Dendritic cell treated with granulocyte-macrophage colony-stimulating factor and Interleukin-4, amounts not matched to agents 40 ng/mL and 50 ng/mL, for 4 days (primary cell): ENCODE measurements around the gene LDLRAD4.

ENCODE experiments used
- H3K27ac Mint-ChIP-seq: one replicate; pipeline ENCODE4 v1.8.0; 2022; ENCODE audit warnings: mild to moderate bottlenecking, mixed read lengths
- H3K27me3 Mint-ChIP-seq: one replicate; pipeline ENCODE4 v1.8.0; 2022; ENCODE audit warnings: mild to moderate bottlenecking, mixed read lengths
- H3K36me3 Mint-ChIP-seq: one replicate; pipeline ENCODE4 v1.8.0; 2022; ENCODE audit warnings: low read depth, mixed read lengths
- H3K4me1 Mint-ChIP-seq: one replicate; pipeline ENCODE4 v1.8.0; 2022; ENCODE audit warnings: low read depth, mixed read lengths
- H3K4me3 Mint-ChIP-seq: one replicate; pipeline ENCODE4 v1.8.0; 2022; ENCODE audit warnings: mild to moderate bottlenecking, moderate library complexity, mixed read lengths
- H3K9me3 Mint-ChIP-seq: one replicate; pipeline ENCODE4 v1.8.0; 2022; ENCODE audit warnings: mixed read lengths
- intact Hi-C: fragments of 100-400 bp; cut with micrococcal nuclease; formaldehyde crosslinking; loops from one replicate; pipeline ENCODE4 v1.15.0; 2022

The LDLRAD4 gene

GRCh38 chr18:13418013-13418710 is 199.6 kb downstream of the LDLRAD4 start:
- intact Hi-C loops, result no loop called here
- Mint-ChIP-seq H3K27ac (no peak overlapping the region), H3K27me3 (no peaks in the 10 kb centered on the region), H3K36me3 (no peaks in the 10 kb centered on the region), H3K9me3 (no peaks in the 10 kb centered on the region), H3K4me1 (peaks cover 20% of the 10 kb centered on the region), H3K4me3 (no peak overlapping the region)

GRCh38 chr18:13420969-13421686 is 202.6 kb downstream of the LDLRAD4 start:
- Mint-ChIP-seq H3K4me3 (no peak overlapping the region), H3K4me1 (peaks cover 18% of the 10 kb centered on the region), H3K27ac (no peak overlapping the region), H3K9me3 (no peaks in the 10 kb centered on the region), H3K27me3 (no peaks in the 10 kb centered on the region), H3K36me3 (peaks cover 8% of the 10 kb centered on the region)
- intact Hi-C loops, result no loop called here

DNA sequence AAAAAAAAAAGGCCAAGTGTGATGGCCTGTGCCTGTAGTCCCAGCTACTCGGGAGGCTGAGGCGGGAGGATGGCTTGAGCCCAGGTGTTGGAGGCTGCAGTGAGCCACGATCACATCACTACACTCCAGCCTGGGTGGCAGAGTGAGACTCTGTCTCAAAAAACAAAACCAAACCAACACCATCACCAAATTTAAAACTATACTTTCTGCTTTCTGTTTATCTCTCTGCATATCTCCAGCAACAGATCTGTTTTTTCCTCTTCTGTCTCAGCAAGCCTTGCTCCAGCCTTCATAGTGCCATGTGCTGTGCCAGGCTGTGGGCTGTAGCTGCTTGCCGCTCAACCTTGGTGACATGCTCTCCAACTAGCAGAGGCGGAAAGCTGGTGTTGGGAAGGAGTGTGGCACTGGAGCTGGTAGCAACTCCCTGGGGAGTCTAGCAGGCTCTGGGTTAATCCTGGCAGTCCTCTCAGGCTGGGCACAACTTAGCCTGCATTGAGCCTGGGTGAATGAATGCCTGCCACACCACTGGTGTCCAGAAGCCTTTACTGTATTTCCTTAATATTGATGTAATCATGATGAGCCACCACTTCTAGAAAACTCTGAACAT is 204.1 kb downstream of the LDLRAD4 start:
- Mint-ChIP-seq H3K27me3 (no peaks in the 10 kb centered on the region), H3K4me1 (peaks cover 15% of the 10 kb centered on the region), H3K4me3 (no peak overlapping the region), H3K9me3 (no peaks in the 10 kb centered on the region), H3K36me3 (peaks cover 8% of the 10 kb centered on the region), H3K27ac (no peak overlapping the region)
- intact Hi-C loops, result no loop called here

DNA sequence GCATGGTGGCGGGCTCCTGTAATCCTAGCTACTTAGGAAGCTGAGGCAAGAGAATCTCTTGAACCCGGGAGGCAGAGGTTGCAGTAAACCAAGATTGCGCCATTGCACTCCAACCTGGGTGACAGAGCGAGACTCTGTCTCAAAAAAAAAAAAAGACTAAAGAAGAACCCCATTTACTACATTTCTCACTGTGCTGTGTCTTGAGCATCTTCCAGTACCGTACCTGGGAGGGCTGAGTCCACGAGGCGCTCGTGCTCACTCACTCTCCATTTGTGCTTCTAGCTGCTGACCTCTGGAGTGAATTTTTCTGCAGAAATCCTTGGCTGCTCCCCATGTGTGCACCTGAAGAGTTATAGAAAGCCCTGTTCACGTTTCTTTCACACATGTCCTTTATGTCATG is 204.8 kb downstream of the LDLRAD4 start:
- no peaks in the 10 kb centered on the region for H3K9me3 Mint-ChIP-seq
- no peaks in the 10 kb centered on the region for H3K27me3 Mint-ChIP-seq
- intact Hi-C loops, result no loop called here
- H3K4me3 Mint-ChIP-seq, result no peak overlapping the region
- H3K36me3 Mint-ChIP-seq, result peaks cover 13% of the 10 kb centered on the region
- H3K4me1 Mint-ChIP-seq, result peaks cover 19% of the 10 kb centered on the region
- no peak overlapping the region for H3K27ac Mint-ChIP-seq

- no peak overlapping the region for H3K4me3 Mint-ChIP-seq
Observed at GRCh38 chr18:13424363-13424762, 205.8 kb downstream of the LDLRAD4 start.

DNA sequence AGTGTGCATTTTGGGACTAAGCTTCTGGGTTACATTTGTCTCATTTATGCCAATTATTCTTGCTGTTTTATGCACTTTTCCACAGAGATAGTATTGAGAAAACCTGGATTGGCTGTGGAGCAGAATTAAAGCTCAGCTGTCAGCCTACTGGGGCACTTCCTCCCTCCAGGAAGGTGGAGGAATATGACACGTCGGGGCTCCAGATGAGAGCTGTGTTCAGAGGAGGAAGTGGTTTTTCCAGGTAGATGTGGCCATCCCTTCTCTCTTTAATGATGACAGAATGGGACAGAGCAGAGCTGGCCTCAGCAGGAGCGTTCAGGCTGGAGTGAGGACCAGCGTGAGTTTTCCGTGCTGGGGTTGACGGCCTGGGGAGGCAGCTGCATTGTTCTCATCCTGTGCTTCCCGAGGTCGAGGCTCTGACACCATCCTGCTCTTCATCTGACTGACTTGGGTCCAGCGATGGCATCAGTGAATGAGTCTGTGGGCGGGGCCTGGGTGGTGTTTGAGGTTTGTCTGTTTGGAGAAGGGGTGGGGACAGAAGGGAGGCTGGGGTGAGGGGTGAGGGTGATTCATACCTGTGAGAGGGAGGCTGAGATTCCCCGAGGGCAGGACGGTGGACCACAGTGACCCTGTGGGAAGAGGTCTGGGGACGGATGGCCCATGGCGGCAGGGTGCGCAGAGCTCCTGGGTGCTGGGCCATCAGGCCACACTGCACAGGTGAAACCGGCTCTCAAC is 207.0 kb downstream of the LDLRAD4 start:
- peaks cover 19% of the 10 kb centered on the region for H3K4me1 Mint-ChIP-seq
- no peak overlapping the region for H3K4me3 Mint-ChIP-seq
- no peaks in the 10 kb centered on the region for H3K9me3 Mint-ChIP-seq
- H3K27me3 Mint-ChIP-seq, result no peaks in the 10 kb centered on the region
- H3K27ac Mint-ChIP-seq, result no peak overlapping the region
- peaks cover 20% of the 10 kb centered on the region for H3K36me3 Mint-ChIP-seq
- intact Hi-C loops, result no loop called here

More at GRCh38 chr18:13424363-13424762, 205.8 kb downstream of the LDLRAD4 start:
- intact Hi-C loops, result no loop called here
- Mint-ChIP-seq H3K4me1 (peaks cover 19% of the 10 kb centered on the region), H3K27me3 (no peaks in the 10 kb centered on the region), H3K9me3 (no peaks in the 10 kb centered on the region), H3K36me3 (peaks cover 20% of the 10 kb centered on the region), H3K27ac (no peak overlapping the region)

DNA sequence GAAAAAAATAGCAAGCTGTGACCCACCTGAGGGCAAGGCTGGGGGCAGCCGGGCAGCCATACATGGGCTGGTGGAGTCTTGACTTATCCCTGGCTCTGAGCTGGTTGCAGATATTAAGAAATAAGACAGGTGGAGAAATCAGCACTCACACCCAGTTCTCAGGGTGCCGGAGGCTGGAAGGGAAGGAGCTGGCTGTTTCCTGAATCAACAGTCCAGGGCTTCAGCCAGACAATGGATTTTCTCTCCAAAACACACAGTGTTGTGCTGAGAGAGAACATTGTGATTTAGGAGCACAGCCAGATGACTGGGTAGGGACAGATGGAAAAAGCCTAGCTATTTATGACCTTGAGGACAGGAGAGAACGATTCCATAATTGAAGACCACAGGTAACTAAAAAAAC is 208.8 kb downstream of the LDLRAD4 start:
- Mint-ChIP-seq H3K36me3 (peaks cover 20% of the 10 kb centered on the region), H3K27me3 (no peaks in the 10 kb centered on the region), H3K4me1 (peaks cover 9% of the 10 kb centered on the region), H3K27ac (no peak overlapping the region), H3K4me3 (no peak overlapping the region), H3K9me3 (no peaks in the 10 kb centered on the region)
- intact Hi-C loops, result no loop called here

- Mint-ChIP-seq H3K4me3 (no peak overlapping the region), H3K9me3 (no peaks in the 10 kb centered on the region), H3K4me1 (peaks cover 9% of the 10 kb centered on the region), H3K27ac (no peak overlapping the region), H3K27me3 (no peaks in the 10 kb centered on the region), H3K36me3 (peaks cover 20% of the 10 kb centered on the region)
- intact Hi-C loops, result no loop called here
Observed at GRCh38 chr18:13428319-13428718, 209.8 kb downstream of the LDLRAD4 start.

GRCh38 chr18:13429016-13429415 is 210.5 kb downstream of the LDLRAD4 start:
- Mint-ChIP-seq H3K9me3 (no peaks in the 10 kb centered on the region), H3K36me3 (peaks cover 25% of the 10 kb centered on the region), H3K4me1 (peaks cover 9% of the 10 kb centered on the region), H3K4me3 (no peak overlapping the region), H3K27me3 (no peaks in the 10 kb centered on the region), H3K27ac (no peak overlapping the region)
- intact Hi-C loops, result no loop called here

DNA sequence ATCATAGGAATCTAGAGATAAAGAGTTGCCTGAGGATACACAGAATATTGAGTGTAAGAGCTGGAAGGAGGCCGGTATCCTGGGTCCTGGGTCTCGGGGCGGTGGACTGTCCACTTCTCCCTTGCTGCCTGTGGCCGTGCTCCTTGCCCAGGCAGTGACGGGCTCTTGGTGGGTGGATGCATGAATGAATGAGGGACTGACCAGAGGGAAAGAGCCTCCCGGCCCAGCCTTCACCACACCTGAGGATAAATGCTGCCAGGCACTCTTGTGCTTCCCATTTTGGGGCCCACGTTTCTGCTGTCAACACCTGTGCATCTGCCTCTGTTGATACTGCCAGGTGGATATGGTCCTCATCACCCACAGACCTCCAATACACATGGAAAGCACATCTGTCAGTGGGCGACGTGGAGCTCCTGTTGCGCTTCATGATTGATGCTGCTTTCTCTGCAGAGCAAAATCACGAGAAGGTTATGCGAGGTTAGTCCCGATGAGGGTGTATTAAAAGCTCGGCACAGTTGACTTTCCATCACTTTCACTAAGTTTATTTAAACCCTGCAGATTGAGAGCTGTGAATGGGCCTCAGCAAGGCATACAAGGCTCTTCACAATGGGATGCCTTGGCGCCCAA is 211.4 kb downstream of the LDLRAD4 start:
- peaks cover 25% of the 10 kb centered on the region for H3K36me3 Mint-ChIP-seq
- no peaks in the 10 kb centered on the region for H3K9me3 Mint-ChIP-seq
- peaks cover 3% of the 10 kb centered on the region for H3K4me1 Mint-ChIP-seq
- H3K27me3 Mint-ChIP-seq, result no peaks in the 10 kb centered on the region
- intact Hi-C loops, result no loop called here
- H3K4me3 Mint-ChIP-seq, result no peak overlapping the region
- no peak overlapping the region for H3K27ac Mint-ChIP-seq

DNA sequence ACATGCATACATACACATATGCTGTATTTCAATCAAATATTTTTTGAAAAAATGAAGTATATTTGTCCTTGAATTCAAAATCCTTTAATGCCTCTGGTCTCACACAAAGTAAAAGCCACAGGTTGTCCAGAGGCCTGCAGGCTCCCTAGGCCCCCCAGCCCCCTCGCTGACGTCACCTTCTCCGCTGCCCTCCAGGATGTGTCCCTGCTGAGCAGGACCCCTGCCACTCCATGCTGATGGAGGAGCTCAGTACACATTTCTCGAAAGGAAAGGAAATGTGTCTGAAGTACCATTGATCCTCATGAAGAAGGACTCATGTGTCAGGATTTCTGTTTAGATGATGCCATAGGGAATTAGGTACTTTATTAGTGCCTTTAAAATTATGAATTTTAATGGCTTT is 212.1 kb downstream of the LDLRAD4 start:
- H3K27ac Mint-ChIP-seq, result no peak overlapping the region
- H3K36me3 Mint-ChIP-seq, result peaks cover 21% of the 10 kb centered on the region
- H3K4me1 Mint-ChIP-seq, result peaks cover 4% of the 10 kb centered on the region
- intact Hi-C loops, result no loop called here
- H3K4me3 Mint-ChIP-seq, result no peak overlapping the region
- H3K9me3 Mint-ChIP-seq, result no peaks in the 10 kb centered on the region
- H3K27me3 Mint-ChIP-seq, result no peaks in the 10 kb centered on the region

- Mint-ChIP-seq H3K27me3 (no peaks in the 10 kb centered on the region), H3K36me3 (peaks cover 18% of the 10 kb centered on the region), H3K4me1 (peaks cover 14% of the 10 kb centered on the region), H3K9me3 (no peaks in the 10 kb centered on the region), H3K4me3 (no peak overlapping the region), H3K27ac (no peak overlapping the region)
- intact Hi-C loops, result no loop called here
Observed at GRCh38 chr18:13431886-13432285, 213.3 kb downstream of the LDLRAD4 start.

DNA sequence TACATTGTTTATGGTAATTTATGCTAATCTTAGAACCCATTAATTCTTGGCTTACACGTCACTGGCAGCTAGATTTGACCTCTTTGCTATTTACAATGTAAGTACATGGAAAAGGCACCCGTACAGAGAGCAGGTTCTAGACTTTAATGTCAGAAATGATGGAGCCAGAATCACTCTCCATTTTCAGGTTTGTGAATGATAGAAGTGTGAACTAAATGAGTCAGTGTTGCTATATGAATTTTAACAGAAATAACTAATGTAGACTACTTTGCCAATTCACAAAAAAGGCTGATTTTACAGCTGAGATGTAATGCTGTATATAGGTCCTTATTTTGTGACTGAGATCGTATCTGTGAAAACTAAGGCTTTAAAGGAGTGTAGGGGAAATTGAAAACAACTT is 214.6 kb downstream of the LDLRAD4 start:
- Mint-ChIP-seq H3K4me3 (no peak overlapping the region), H3K27me3 (no peaks in the 10 kb centered on the region), H3K4me1 (peaks cover 24% of the 10 kb centered on the region), H3K9me3 (no peaks in the 10 kb centered on the region), H3K36me3 (peaks cover 20% of the 10 kb centered on the region), H3K27ac (no peak overlapping the region)
- intact Hi-C loops, result no loop called here
